Measurements from ENCODE around the gene NME7. TPM values are rescaled to one million over a fixed set of nuclear protein-coding genes. Genes with fewer than 3 reads are reported as not detected.
"Not testable (repeated sequence)": the region's sequence is repeated elsewhere in the genome, so short reads cannot be mapped to it uniquely, and the experiment has no call there.

Gene NME7
- total RNA-seq, 1 donor from 2014 or later, result 23.4 TPM

GRCh38 chr1:169336947-169337715 lies 30.5 kb downstream of the NME7 start:
- H3K27ac Mint-ChIP-seq; H3K27me3 Mint-ChIP-seq (ENCODE audit: low read depth); DNase-seq (ENCODE audit: low spot score); H3K4me3 Mint-ChIP-seq (ENCODE audit: low read depth); intact Hi-C loops (cut with micrococcal nuclease): not testable (repeated sequence)
- Mint-ChIP-seq H3K9me3 (peaks cover 45% of the 10 kb centered on the region), H3K4me1 (ENCODE audit: low read depth) (peaks cover 28% of the 10 kb centered on the region), H3K36me3 (ENCODE audit: low read depth) (peaks cover 65% of the 10 kb centered on the region)

- H3K4me3 Mint-ChIP-seq (ENCODE audit: low read depth); DNase-seq (ENCODE audit: low spot score); H3K27me3 Mint-ChIP-seq (ENCODE audit: low read depth); H3K27ac Mint-ChIP-seq; intact Hi-C loops (cut with micrococcal nuclease): not testable (repeated sequence)
- Mint-ChIP-seq H3K4me1 (ENCODE audit: low read depth) (peaks cover 22% of the 10 kb centered on the region), H3K36me3 (ENCODE audit: low read depth) (peaks cover 64% of the 10 kb centered on the region), H3K9me3 (peaks cover 51% of the 10 kb centered on the region)
Measured at GRCh38 chr1:169334727-169335126, 32.9 kb downstream of the NME7 start.

GRCh38 chr1:169330927-169331326 lies 36.7 kb downstream of the NME7 start:
- H3K27me3 Mint-ChIP-seq (ENCODE audit: low read depth), result no peaks in the 10 kb centered on the region
- H3K36me3 Mint-ChIP-seq (ENCODE audit: low read depth), result peaks cover 57% of the 10 kb centered on the region
- H3K4me3 Mint-ChIP-seq (ENCODE audit: low read depth), result no peak overlapping the region
- DNase-seq (ENCODE audit: low spot score), result no peak
- peaks cover 49% of the 10 kb centered on the region for H3K9me3 Mint-ChIP-seq
- intact Hi-C loops (cut with micrococcal nuclease), result no loop called here
- peaks cover 30% of the 10 kb centered on the region for H3K4me1 Mint-ChIP-seq (ENCODE audit: low read depth)
- H3K27ac Mint-ChIP-seq, result no peak overlapping the region

- peaks cover 44% of the 10 kb centered on the region for H3K36me3 Mint-ChIP-seq (ENCODE audit: low read depth)
- H3K9me3 Mint-ChIP-seq, result peaks cover 40% of the 10 kb centered on the region
Measured at GRCh38 chr1:169329383-169329782, 38.2 kb downstream of the NME7 start.

GRCh38 chr1:169327875-169328274 lies 39.7 kb downstream of the NME7 start:
- Mint-ChIP-seq H3K4me1 (ENCODE audit: low read depth) (peaks cover 18% of the 10 kb centered on the region), H3K27ac (no peak overlapping the region)

More at GRCh38 chr1:169329383-169329782, 38.2 kb downstream of the NME7 start:
- Mint-ChIP-seq H3K27me3 (ENCODE audit: low read depth) (no peaks in the 10 kb centered on the region), H3K4me1 (ENCODE audit: low read depth) (peaks cover 28% of the 10 kb centered on the region), H3K4me3 (ENCODE audit: low read depth) (no peak overlapping the region), H3K27ac (no peak overlapping the region)
- no peak for DNase-seq (ENCODE audit: low spot score)
- intact Hi-C loops (cut with micrococcal nuclease), result loop anchor here (10.0 kb wide), 1 partner anchor 865 kb away; no protein-coding TSS in a partner anchor

GRCh38 chr1:169326956-169327268 lies 40.7 kb downstream of the NME7 start:
- H3K36me3 Mint-ChIP-seq (ENCODE audit: low read depth), result peaks cover 29% of the 10 kb centered on the region
- intact Hi-C loops (cut with micrococcal nuclease), result loop anchor here (2.0 to 10.0 kb wide), 2 partner anchors 14 to 862 kb away; no protein-coding TSS in a partner anchor
- no peak for DNase-seq (ENCODE audit: low spot score)
- H3K4me1 Mint-ChIP-seq (ENCODE audit: low read depth), result peaks cover 20% of the 10 kb centered on the region
- no peaks in the 10 kb centered on the region for H3K27me3 Mint-ChIP-seq (ENCODE audit: low read depth)
- H3K27ac Mint-ChIP-seq, result no peak overlapping the region
- peaks cover 29% of the 10 kb centered on the region for H3K9me3 Mint-ChIP-seq
- H3K4me3 Mint-ChIP-seq (ENCODE audit: low read depth), result no peak overlapping the region

More at GRCh38 chr1:169327875-169328274, 39.7 kb downstream of the NME7 start:
- Mint-ChIP-seq H3K4me3 (ENCODE audit: low read depth) (no peak overlapping the region), H3K36me3 (ENCODE audit: low read depth) (peaks cover 32% of the 10 kb centered on the region), H3K27me3 (ENCODE audit: low read depth) (no peaks in the 10 kb centered on the region), H3K9me3 (peaks cover 36% of the 10 kb centered on the region)
- no peak for DNase-seq (ENCODE audit: low spot score)
- intact Hi-C loops (cut with micrococcal nuclease), result loop anchor here (2.0 to 10.0 kb wide), 2 partner anchors 15 to 863 kb away; no protein-coding TSS in a partner anchor

- Mint-ChIP-seq H3K4me1 (ENCODE audit: low read depth) (peaks cover 23% of the 10 kb centered on the region), H3K4me3 (ENCODE audit: low read depth) (no peak overlapping the region), H3K27ac (no peak overlapping the region), H3K36me3 (ENCODE audit: low read depth) (peaks cover 34% of the 10 kb centered on the region), H3K9me3 (peaks cover 26% of the 10 kb centered on the region), H3K27me3 (ENCODE audit: low read depth) (no peaks in the 10 kb centered on the region)
- DNase-seq (ENCODE audit: low spot score), result no peak
- intact Hi-C loops (cut with micrococcal nuclease), result loop anchor here (2.0 to 10.0 kb wide), 2 partner anchors 14 to 862 kb away; no protein-coding TSS in a partner anchor
Measured at GRCh38 chr1:169326261-169326955, 41.2 kb downstream of the NME7 start.

- H3K27me3 Mint-ChIP-seq (ENCODE audit: low read depth), result no peaks in the 10 kb centered on the region
- peaks cover 15% of the 10 kb centered on the region for H3K9me3 Mint-ChIP-seq
- intact Hi-C loops (cut with micrococcal nuclease), result loop anchor here (10.0 kb wide), 1 partner anchor 860 kb away; no protein-coding TSS in a partner anchor
- H3K4me1 Mint-ChIP-seq (ENCODE audit: low read depth), result peaks cover 23% of the 10 kb centered on the region
- H3K27ac Mint-ChIP-seq, result no peak overlapping the region
- H3K36me3 Mint-ChIP-seq (ENCODE audit: low read depth), result peaks cover 27% of the 10 kb centered on the region
- no peak for DNase-seq (ENCODE audit: low spot score)
- H3K4me3 Mint-ChIP-seq (ENCODE audit: low read depth), result no peak overlapping the region
Measured at GRCh38 chr1:169325117-169325516, 42.5 kb downstream of the NME7 start.

- Mint-ChIP-seq H3K9me3 (no peaks in the 10 kb centered on the region), H3K4me1 (ENCODE audit: low read depth) (peaks cover 17% of the 10 kb centered on the region), H3K27me3 (ENCODE audit: low read depth) (no peaks in the 10 kb centered on the region), H3K27ac (no peak overlapping the region), H3K36me3 (ENCODE audit: low read depth) (peaks cover 16% of the 10 kb centered on the region), H3K4me3 (ENCODE audit: low read depth) (no peak overlapping the region)
- no peak for DNase-seq (ENCODE audit: low spot score)
- intact Hi-C loops (cut with micrococcal nuclease), result loop anchor here (5.0 to 10.0 kb wide), 2 partner anchors 835 to 857 kb away; no protein-coding TSS in a partner anchor
Measured at GRCh38 chr1:169322138-169322537, 45.5 kb downstream of the NME7 start.

- Mint-ChIP-seq H3K36me3 (ENCODE audit: low read depth) (peaks cover 16% of the 10 kb centered on the region), H3K9me3 (no peaks in the 10 kb centered on the region), H3K27me3 (ENCODE audit: low read depth) (no peaks in the 10 kb centered on the region), H3K27ac (no peak overlapping the region), H3K4me1 (ENCODE audit: low read depth) (peaks cover 11% of the 10 kb centered on the region), H3K4me3 (ENCODE audit: low read depth) (no peak overlapping the region)
- intact Hi-C loops (cut with micrococcal nuclease), result loop anchor here (5.0 to 10.0 kb wide), 2 partner anchors 834 to 857 kb away; no protein-coding TSS in a partner anchor
- DNase-seq (ENCODE audit: low spot score), result no peak
Measured at GRCh38 chr1:169321539-169321938, 46.1 kb downstream of the NME7 start.

- no peak for DNase-seq (ENCODE audit: low spot score)
- Mint-ChIP-seq H3K36me3 (ENCODE audit: low read depth) (peaks cover 16% of the 10 kb centered on the region), H3K4me1 (ENCODE audit: low read depth) (peaks cover 8% of the 10 kb centered on the region), H3K9me3 (no peaks in the 10 kb centered on the region), H3K4me3 (ENCODE audit: low read depth) (no peak overlapping the region), H3K27ac (no peak overlapping the region), H3K27me3 (ENCODE audit: low read depth) (no peaks in the 10 kb centered on the region)
- intact Hi-C loops (cut with micrococcal nuclease), result no loop called here
Measured at GRCh38 chr1:169318536-169319244, 48.9 kb downstream of the NME7 start.

GRCh38 chr1:169316556-169316955 lies 51.0 kb downstream of the NME7 start:
- Mint-ChIP-seq H3K27ac (no peak overlapping the region), H3K4me1 (ENCODE audit: low read depth) (peaks cover 21% of the 10 kb centered on the region), H3K9me3 (no peaks in the 10 kb centered on the region), H3K36me3 (ENCODE audit: low read depth) (peaks cover 15% of the 10 kb centered on the region), H3K4me3 (ENCODE audit: low read depth) (no peak overlapping the region), H3K27me3 (ENCODE audit: low read depth) (no peaks in the 10 kb centered on the region)
- intact Hi-C loops (cut with micrococcal nuclease), result no loop called here
- no peak for DNase-seq (ENCODE audit: low spot score)
